ENCODE measurements around the gene TRAPPC2.

Gene TRAPPC2

DNA sequence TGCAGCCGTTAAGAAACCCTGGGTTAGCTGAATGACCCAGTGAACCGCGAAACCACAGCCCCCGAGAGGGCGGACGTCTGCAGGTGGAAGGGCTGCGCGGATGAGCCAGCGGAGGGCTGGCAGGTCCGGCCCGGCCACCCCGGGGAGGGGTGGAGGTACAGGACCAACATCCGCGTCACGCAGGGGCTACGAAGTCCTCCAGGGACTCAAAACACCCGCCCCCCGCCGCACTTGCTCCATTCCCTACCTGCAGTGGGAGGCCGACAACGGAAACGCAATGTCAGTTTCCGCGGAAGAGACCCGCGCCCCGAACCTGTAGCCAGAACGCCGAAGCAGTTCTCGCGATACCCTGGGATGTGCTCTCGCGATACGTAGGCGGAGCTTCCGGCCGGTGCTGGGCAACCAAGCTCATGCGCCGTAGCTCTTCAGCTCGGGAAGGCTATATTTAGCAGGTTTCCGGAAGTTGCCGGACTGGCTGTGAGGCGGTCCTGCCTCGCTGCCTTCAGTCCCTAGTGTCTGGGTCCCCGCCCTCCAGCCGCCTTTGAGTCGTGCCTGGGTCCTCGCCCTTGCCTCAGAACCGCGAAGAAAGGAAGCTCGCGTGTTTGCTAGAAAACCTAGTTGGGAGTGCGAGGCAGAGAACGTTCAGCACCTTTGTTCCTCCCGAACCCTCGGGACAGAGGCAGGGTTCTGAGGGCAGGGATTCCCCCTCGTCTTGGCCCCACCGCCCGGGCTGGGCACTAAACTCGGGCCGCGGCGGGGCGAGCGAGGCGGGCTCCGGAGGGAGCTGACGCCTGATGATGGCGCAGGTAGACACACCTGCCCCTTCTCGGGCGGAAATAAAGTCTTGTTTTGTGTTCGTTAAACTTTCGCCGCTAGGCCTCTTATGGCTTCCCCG, at the start of gene TRAPPC2, which contains the start of gene OFD1:
TRAPPC2 (minus strand) TSS at position 343 of the 895 bp plus-strand sequence. CDS start 14,657 bp downstream, outside the sequence.
OFD1 (plus strand) TSS at position 471 of the 895 bp plus-strand sequence; CDS start at position 795, 324 bp downstream.
- DNase-seq, result peak; percentile 79 to 82

DNA sequence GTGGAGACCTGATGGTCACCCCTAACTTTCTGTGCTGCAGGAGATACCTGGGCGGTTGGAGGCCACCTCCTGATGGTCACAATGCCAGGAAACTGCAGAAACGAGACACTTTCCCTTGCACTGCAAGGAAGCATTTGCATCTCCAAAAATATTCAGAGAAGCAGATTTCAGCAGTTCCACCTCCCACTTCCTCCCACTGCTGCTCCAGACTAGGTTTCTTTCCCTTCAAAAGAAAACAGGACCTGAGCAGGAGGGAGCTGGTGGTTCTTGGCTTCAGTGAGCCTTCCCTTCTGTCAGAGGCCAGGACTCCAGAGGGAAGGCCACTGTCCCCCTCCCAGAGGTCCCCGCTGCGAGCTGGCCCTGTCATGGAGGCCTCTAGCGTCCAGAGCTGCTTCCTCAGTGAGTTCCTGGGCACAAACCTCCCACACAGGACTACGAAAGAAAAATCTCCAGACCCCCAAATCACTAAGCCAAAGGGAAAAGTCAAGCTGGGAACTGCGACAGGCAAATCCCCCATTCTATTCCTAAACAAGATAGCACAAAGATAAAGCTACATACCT, 46.5 kb upstream of the TRAPPC2 start:
- DNase-seq, result no peak

DNA sequence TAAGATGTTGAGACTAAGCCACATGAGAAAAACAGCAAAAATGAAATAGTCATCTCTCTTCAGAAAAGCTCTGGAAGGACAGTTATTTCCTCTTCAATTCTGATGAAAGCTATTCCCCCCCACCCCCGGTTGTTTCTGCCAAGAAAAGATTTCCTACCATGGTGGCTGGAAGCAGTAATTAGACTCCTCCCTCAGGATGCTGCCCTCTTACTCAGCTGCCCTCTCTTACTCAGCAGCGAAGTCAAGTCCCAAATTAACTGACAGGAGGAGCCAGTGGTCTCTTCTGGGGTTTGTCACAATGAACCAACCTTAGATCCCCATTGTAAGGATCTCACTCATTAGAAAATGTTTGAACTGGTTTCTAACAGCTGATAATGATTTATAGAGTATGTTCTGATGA, 44.5 kb upstream of the TRAPPC2 start:
- DNase-seq, result no peak

DNA sequence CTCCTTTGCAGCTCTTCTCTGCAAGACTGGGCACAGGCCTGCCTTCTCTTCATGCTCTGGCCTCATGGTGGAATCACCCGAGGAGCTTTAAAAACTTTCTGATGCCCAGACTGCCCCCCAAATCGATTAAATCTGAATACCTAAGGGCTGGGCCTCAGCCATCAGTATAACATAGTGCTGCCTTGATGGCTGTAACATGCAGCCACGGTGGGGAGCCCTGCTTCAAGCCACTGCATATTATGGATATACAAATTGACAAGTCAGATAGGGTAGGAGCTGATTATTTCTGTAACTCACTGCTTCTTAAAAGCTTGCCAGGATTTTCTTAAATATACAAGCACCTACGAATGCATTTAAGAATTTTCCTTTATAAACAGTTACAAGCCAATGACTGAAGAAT, 42.0 kb upstream of the TRAPPC2 start:
- DNase-seq, result no peak

DNA sequence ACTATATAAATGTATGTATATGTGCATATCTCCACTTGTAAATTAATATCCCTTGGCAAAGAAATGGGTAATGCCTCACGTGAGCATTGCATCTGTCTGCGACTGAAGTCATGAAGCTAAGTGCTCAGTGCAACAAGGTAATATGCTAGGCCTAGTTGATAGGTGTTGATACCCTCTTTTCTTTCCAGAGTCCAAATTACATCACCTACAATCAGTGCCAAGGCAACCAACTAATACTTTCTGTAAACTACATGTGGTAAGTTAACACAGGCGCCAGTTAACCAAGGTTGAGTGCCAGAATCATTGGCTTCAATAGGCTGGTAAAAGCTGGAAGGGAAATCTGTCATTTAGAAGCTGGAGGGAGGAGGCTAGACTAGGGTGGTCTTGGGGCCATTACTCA, 41.4 kb upstream of the TRAPPC2 start:
- no peak for DNase-seq

DNA sequence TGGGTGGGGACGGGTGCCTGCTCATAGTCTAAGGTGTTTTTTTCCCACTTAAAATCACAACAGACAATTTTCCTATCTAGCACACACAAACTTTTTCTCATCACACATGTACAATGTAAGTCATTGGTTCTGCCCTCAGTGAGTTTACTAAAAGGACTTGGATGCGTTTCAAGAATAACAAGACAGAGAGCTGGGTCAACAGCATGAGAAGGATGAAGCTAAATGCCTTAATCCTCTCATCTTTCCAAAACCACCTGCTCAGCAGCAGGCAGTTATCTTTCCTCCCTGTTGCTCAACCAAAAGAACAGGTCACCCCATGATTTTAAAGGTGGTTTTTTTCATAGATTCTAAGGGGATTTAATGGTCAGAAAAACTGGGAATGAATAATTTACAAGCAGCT, 40.3 kb upstream of the TRAPPC2 start:
- DNase-seq, result peak; percentile 33

DNA sequence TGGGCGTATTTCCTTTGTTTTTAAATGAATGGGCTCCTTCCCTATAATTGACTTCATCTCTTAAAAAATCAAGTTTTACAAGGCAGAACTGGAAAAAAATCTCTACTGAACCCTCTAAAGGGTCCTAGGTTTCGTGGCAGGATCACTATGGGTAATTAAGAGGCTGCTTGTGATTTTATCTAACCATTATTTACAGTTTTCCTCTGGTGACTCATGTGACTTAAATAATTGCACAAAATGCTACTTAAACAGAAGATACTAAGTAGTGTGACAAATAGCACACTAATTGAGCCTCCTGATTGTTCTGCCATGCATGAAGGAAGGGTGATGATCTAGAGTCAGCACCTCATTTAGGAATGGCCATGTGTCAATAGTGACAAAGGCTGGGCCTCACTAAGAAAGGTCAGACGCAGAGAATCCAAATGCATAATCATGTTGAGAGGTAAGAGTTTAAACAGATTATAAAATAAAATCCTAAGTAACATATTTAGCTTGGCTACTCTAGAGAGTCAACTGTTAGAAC, 35.7 kb upstream of the TRAPPC2 start:
- DNase-seq, result no peak

DNA sequence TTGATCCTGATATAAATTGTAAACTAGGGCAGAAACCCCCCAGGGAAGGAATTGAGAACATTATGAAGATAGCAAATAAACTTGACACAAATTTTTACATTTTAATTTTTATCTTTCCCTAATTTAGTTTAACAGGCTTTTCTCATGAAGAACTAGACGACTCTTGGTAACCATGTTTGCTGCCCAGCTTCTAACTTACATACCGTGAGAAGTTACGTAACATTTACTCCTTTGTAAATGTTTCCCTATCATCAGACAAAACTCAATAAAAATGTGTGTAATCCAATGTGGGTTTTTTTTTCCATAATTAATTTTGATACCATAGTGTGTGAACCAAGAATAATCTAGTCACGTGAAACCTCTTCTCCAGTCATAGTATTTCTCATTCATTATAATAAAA, 34.5 kb upstream of the TRAPPC2 start:
- DNase-seq, result no peak

DNA sequence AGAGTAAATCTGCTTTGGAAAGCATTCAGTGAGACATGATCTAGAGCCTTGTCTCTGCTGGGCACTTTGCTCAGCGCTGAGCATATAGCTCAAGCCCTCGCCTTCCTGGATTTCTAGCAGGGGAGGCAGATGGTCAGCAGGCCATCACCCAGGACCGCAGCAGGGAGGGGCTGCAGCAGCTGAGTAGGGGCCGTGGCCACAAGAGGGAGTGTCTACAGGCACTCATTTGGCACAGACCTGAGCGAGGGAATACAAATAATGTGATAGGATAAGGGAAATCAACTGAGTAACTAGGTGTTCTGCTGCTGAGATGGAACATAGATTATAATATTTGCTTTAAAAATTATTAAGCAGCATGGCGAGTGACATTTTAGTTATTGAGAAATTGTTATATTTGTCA, 30.3 kb upstream of the TRAPPC2 start:
- DNase-seq, result no peak

DNA sequence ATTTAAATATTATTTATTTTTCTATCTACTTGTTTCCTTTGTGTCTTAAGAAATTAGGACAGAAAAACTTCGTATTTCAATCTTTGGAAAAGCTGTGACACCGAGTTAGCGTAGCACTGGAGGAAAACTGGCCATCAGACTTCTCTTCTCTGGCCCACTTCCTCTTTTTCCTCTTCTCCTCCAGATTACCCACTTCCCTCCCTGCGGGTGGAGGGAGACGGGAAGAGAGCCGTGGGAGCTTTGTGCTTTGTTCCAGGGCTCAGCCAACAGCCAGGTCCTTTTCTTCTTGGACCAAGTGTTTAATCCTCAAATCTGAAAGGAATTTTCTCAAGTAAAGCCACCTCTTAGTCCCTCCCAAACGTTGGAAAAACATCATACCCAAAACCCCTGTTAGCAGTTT, 29.9 kb upstream of the TRAPPC2 start:
- DNase-seq, result no peak

DNA sequence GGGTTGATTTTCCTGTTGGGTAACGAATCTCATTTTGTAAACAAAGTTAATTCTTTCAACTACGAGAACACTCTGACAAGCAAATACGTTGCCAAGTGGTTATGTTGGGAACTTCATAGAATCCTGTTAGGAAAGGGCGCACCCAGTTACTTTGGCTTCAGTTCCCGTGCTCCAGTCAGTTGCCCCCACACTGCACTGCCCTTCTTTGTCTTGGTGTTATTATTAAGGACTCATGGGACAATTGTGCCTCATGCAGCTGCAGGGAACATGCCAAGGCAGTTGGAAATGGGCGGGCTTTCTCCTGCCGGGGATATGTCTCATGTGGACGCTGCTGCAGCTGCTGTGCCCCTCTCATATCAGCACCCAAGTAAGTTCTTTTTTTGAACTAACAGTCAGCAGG, 29.1 kb upstream of the TRAPPC2 start:
- no peak for DNase-seq

DNA sequence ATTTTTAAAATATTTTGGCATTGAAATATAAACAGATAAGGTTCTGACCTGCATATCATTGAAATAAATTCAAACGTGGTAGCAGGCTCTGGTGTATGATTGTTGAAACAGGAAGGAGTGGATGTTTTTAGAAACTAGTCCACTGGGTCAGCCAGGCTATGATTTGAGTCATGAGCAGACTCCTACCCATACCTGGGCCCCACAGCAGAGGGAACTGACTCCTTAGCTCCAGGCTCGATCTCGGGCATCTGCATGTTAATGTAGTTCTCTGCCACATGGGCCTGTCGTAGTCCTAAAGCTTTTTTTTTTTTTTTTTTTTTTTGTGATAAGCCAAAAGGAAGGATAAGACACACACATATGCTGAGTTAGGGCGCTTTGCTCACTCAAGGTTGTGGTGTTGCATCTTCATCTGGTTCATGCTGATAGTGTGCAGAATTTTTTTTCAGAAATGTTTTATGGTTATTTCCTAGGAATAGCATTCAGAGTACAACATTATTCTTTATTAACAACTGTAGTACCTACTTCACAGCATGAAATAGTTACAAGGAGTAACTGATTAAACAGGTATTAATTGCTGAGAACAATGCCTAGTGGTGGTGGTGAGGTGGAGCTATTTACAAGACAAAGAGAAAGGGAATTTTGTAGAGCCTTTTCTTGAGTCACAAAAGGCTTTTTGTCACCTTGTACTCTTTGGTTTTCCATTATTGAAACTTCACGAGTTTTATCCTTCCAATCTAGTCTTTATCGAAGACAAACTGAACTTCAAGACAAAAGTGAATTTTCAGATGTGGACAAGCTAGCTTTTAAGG, 27.4 kb upstream of the TRAPPC2 start:
- DNase-seq, result no peak

DNA sequence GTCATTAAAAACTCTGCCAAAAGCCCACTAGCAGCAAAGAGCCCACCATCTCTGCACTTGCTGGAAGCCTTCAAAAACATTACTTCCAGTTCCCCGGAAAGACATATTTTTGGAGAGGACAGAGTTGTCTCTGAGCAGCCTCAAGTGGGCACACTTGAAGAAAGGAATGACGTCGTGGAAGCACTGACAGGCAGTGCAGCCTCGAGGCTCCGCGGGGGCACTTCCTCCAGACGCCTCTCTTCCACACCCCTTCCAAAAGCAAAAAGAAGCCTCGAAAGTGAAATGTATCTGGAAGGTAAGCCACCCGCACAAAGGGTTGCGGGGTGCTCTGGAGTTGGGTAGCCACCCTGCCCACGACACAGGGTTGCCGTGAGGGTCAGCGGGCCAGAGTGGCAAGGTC, 26.0 kb upstream of the TRAPPC2 start:
- DNase-seq, result no peak

DNA sequence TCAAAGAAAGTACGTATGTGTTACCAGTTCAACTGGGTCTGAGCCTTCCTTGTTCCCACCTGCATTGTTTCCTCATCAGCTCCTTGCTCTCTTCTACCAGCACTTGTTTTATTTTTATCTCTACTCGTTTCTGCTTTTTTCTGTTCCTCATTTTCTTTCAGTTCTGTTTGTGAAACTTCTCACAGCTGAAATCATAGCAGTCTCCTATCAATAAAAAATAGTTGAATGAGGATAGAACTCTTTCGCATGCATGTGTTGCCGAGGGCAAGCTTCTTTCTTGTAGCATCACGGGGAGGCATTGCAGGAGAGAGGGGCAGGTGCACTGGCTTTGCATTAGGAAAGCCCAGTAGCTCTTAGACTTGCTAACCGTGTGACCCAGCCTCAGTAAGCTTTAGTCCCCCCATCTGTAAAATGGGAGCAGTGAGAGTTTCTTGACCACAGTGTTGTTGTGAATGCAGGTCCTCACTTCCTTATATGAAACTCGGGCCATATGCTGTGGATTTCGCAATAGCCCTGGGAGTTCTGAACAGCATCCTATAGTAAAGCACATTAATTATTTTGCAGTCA, 24.8 kb upstream of the TRAPPC2 start:
- no peak for DNase-seq

DNA sequence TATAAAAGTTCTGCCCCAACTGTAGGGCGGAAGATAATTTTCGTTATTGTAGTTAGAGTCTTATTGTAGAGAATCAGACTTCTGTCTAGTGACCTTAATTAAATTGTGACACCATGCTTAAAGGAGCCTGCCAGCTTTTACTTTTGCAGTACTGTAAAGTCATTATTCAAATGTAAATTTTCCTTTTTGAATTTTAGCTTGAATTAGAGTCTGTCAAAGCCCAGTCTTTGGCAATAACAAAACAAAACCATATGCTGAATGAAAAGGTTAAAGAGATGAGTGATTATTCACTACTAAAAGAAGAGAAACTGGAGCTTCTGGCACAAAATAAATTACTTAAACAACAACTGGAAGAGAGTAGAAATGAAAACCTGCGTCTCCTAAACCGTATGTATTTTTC, 22.0 kb upstream of the TRAPPC2 start:
- no peak for DNase-seq

DNA sequence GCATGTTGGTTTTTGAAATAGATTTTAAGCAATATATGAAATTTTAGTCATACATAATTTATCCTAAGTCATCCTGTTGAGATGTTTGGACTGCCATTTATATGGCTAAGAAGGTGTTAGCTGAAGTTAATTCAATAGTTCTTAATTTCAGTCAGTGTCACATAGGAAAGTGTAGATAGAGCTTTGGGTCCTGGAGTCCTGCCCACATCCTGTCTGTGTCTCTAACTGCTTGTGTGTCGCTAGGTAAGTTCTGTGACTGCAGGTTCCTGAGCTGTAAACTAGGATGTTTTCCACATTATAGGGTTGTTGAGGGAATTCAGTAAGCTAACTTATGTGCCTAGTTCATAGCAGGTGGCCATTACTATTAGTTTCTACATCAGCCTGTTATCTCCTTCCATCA, 20.8 kb upstream of the TRAPPC2 start:
- DNase-seq, result no peak

DNA sequence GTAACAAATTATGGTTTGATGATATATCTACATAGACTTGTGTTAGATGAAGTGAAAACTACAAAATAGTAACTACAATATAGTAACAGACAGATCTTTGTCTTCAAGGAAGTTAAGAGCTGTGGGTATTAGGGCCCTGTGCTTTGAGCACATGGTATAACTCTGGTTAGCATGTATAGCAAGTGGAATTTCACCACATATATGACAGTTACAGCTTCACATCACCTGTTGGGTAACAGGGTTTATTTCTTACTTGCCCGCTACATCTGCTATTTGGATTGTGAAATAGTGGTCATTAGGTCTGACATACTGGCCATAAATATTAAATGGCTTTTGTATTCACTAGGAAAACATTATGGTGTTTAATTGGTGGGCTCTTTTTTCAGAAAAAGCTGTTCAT, 20.3 kb upstream of the TRAPPC2 start:
- no peak for DNase-seq

DNA sequence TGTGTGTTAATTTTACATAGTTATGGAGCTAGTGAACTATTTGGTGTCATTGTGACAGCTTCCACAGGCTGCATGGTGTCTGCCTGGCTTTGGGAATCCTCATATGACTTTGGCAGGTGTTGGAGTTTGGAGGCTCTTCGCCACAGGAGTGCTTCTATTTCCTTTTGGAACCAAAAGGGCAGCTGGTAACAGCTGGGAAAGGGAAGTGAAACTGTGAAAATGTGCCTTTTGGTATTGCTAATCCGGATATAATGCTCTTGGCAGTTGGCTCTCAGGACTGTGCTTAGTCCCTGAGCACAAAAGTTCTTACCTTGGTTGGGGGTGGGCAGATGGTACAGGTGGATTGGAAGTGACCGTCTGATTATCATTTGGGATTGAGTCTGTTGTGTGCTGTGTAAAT, 18.2 kb upstream of the TRAPPC2 start:
- DNase-seq, result no peak

DNA sequence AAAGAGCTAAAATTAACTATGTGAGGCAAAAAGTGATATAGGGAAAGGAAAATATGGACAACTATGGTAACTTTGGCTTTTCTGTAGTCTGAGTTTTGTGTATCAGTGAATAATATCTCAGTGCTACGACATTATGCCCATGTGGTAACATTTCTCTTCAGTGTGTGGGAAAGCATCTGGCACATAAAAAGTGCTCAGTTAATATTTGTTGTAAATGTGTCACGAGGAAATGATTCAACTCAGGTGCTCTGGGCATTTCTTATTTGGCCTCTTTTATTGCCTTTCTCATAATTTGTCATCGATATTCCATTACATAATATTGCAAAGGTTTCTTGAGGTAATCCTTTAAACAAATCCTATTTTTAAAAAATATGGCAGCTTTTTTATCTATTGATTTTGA, 17.7 kb upstream of the TRAPPC2 start:
- DNase-seq, result no peak

DNA sequence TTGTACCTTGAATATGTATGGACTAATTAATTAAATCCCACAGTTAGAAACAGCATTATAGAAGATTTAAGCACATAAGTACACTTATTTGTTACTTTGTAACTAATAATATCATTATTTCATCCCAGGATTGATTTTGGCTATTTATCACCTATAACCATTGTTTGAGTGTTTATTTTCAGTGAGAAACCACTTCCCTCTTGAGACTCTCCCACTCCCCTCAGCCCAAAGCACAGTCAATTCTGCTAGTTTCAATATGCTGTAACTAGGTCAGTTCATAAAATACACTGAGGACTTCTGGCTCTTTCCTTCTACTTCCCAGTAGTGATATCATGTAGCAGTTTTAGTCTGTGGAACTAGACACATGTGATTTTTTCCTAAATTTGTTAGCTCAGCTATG, 16.4 kb upstream of the TRAPPC2 start:
- no peak for DNase-seq

DNA sequence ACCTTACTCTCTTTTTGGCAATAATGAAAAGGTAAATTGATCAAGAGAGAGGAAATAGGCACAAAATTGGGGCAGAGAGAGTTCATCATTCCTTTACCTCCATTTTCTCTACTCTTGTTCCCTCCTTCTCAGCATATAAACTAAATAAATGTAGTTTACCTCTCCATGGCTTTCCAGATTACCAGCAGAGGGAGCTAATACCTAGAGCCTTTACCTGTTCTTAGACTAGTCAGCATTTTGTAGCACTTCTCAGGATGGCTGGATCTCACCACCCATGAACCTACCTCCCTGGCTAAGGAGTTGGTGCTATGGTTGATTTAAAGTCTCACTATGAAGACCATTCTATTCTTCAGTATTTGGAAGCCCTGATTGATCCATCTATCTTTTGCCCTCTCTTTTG, 15.8 kb upstream of the TRAPPC2 start:
- DNase-seq, result peak in 1 of 2 experiments; percentile 2

DNA sequence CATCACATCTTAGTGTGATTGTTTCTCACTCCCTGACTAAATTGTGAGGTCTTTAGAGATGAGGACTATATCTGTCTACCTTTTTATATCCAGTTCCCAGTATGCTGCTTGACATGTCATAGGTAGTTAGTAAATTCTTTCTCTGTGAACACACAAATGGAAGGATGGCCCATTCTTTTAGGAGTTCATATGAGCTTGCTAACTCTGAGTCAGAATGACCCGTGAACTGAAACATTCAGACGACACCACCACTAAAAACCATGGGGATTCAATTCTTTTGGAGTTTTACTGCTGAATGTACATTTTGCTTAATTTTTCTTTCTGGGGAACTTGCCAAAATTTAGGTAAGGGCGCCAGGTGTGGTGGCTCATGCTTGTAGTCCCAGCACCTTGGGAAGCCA, 14.1 kb upstream of the TRAPPC2 start:
- DNase-seq, result no peak

DNA sequence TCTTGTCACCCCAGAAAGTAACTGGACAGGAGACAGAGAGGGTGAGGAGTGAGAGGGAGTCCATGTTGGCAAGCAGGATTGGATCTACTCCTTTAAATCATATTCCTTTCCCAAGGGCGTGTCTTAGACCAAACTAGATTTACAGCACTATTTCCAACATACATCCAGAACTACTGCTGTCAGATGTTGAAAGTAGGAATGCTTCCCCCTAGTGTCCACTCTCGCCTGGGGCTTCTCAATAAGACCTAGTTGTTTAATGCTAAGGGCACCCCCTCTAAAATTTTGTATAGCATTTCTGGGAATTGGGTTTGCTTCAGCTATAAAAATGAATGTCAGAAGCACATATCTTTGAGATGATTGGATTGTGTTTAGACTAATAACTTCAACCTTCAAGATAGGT, 13.4 kb upstream of the TRAPPC2 start:
- peak in 1 of 2 experiments; percentile 9 for DNase-seq

Measured in SHP77 (cell line).